Smooth muscle cell of the brain vasculature (primary cell): Measurements from ENCODE around the gene LRMDA.

Experiments used
- DNase-seq: peaks from one replicate; pipeline ENCODE4 v3.0.0-alpha.2; 2012; ENCODE audit warnings: low read depth, low spot score

LRMDA gene

GRCh38 chr10:75418712-75419111 lies 12.7 kb upstream of the LRMDA start:
- no peak for DNase-seq

- no peak for DNase-seq
These were observed 8.5 kb upstream of the LRMDA start for GRCh38 chr10:75422913-75423312.

- DNase-seq = no peak
These were observed 6.9 kb upstream of the LRMDA start for GRCh38 chr10:75424571-75424970.

- DNase-seq = no peak
These were observed 5.9 kb upstream of the LRMDA start for GRCh38 chr10:75425291-75426079.

DNA sequence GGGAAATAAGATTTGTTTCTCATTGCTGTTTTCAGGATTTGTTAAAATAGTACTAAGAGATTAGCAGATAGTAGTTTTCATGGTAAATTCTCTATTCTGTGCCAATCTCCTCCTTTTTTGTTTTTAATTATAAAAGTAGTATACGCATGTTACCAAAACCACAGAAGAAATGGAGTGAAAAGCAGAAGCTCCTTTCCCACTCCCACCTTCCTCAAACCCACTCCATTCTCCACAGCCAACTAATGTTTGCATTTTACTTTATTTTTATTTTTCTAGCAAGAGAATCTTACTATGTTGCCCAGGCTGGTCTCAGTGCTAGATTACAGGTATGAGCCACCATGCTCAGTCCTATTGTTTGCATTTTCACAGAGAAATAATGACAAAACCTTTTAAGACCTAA lies 4.5 kb upstream of the LRMDA start:
- no peak for DNase-seq

DNA sequence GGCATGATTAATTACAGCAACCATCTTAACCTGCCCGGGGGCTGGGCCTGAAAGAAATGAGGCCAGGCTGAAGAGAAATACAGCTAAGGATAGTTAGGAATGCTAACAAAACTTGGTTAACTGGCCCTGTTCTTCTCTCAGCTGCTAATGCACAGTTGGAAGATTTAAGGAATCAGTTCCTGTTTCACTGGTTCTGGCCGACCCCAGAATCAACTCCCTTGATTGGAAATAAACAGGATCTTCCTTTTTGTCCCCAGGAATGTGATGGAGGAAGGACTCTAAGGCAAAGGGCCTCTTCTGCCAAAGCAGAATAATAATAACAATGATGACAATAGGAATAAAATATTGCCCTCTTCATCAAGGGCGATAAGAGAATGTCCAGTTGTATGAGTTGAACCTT lies 3.5 kb upstream of the LRMDA start:
- no peak for DNase-seq

GRCh38 chr10:75428434-75429158 lies 2.8 kb upstream of the LRMDA start:
- DNase-seq = no peak

DNA sequence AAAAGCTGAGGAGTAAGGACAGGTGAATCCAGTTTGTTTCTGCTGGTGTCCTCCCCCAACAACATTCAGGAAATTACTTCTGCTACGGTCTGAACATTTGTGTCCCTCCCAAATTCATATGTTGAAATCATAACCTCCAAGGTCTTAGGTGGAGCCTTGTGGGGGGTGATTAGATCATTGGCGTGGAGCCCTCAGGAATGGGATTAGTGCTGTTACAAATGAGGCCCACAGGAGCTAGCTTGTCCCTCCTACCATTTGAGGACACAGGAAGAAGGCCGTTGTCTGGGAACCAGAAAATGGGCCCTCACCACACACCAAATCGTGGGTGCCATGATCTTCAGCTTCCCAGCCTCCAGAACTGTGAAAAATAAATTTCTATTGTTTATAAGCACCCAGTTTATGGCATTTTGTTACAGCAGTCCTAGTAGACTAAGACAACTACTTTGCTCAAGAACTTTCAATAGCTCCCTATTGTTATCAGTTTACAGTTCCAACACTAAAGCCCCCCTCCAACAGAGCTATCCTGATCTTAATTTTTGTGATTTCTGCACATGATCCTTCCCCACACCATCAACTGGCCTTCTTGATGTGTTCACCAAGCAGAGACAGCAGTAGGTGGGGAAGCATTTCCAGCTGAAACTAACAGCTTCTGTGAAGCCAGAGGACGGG lies 2.1 kb upstream of the LRMDA start:
- DNase-seq = no peak

DNA sequence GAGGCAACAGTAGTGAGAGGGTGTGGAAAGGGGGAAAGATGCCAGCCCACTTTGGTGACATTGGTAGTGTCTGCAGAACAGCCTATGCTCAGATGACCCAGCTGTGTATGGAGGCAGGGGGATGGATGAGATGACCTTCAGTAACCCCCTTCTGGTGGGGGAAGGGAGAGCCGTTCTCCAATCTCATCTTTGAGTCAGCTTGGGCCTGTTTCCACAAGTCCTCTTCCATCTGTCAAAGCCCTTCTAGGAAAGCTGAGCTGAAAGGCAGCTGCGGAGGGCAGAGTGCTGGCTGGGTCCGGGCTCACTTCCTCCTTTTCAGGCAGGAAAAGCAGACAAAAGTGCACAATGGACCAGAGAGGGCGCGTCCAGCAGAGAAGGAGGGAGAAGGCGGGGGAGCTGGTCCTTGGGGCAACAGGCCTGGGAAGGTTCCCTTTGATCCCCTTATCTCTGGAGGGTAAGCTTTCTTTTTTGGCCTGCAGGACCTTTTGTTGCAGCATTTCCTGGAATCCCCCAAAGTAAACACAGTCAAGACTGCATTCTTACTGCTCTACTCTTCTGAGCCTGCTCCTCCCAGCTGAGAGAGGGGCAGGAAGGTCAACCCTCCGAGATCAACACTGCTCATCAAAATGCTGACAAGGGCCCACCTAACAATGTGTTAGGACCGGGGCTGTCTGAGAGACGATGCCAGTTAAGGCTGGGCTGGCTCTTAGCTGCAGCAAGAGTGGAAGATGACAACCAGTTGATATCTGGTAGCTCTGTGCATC lies 1.2 kb upstream of the LRMDA start:
- no peak for DNase-seq

DNA sequence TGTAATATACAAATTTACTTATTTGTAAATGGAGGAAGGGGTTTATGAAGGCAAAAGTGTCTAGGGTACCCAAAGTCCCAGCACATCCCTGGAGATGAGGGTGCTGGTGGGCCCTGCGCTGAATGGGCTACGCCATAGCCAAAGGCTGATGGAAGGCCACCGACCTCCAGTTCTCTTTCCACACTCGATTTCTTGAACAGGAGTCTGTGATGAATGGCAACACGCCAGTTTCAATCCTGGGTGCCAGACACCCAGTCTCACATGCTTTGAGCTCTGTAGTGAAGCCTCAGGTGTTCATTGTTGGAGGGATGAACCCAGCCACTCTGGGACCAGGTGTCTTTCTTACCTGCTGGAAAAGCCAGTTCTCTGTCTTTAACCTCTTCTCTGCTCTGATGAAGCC lies 752 bp downstream of the LRMDA start:
- no peak for DNase-seq

DNA sequence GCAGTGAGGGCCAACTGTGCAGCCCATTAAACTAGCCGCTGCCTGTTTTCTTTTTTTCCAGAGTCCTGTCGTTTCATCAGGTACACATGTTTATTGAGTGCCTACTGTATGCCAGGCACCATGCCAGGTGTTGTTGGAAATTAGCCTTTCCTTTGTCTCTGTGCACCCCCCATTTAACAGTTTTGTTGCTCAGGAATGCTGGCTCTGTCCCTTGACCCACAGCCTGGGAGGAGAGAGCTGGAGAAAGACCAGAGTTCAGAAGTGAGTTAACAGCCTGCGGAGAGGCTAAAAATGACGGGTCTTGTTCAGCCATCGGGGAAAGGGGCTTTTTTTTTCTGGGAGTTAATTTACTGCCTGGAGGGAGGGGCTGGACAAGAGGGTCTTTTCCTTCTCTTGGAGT lies 1.3 kb downstream of the LRMDA start:
- DNase-seq = no peak

DNA sequence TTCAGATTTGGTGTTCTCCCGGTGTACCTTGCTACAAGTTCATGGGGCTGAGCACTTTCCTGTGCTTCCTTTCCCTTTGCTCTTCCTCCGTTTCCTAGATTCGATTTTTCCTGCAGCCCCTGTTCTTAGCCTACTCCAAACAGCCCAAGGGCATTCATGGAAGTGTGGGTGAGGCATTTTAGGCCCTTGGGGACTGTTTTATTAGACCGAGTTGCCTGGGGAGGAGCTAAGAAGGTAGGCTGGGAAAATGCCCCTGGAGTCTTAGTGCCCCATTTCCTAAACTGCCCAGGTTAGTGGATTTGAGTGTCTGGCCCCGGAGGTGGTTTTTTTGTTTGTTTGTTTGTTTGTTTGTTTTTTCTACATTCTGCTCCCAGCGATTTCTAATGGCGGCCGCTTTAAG lies 1.8 kb downstream of the LRMDA start:
- no peak for DNase-seq

DNA sequence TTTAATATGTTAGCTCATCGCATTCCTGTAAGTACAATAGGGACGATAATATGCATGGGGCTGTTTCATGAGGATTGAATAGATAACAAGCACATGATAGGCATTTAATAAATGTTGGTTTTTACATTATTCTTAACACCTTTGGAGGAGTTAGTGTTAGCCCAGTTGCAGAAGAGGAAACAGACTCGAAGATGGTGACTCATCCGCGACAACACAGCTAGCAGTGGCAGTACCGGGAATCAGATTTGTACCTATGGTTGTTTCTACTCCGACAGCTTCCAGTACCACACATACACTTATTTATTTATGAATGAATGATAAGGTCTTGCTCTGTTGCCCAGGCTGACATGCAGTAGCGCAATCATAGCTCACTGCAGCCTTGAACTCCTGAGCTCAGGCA lies 2.9 kb downstream of the LRMDA start:
- no peak for DNase-seq

- no peak for DNase-seq
These were observed 3.9 kb downstream of the LRMDA start for GRCh38 chr10:75435291-75435690.

GRCh38 chr10:75436896-75437295 lies 5.5 kb downstream of the LRMDA start:
- DNase-seq = no peak

DNA sequence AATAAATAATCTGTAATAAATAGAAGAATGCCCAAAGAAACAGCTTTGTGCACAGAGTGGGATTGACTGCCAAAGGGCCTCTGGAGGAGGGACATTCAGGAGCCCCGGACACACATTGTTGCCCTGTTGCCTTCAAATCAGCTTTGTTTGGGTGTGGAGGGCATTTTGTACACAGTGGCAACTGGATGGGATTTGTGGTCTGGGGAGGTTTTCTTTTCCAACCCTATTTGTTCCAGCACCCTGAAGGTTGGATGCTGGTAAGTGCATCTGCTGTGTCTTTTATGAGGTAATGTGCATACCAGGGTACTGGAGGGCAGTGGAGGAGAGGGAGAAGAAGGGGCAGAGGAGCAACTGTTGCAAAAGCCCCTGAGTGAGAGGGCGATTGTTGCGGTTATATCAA lies 6.3 kb downstream of the LRMDA start:
- no peak for DNase-seq

GRCh38 chr10:75438275-75438674 lies 6.9 kb downstream of the LRMDA start:
- DNase-seq = no peak

GRCh38 chr10:75439811-75440210 lies 8.4 kb downstream of the LRMDA start:
- DNase-seq = no peak

- no peak for DNase-seq
These were observed 8.9 kb downstream of the LRMDA start for GRCh38 chr10:75440271-75440793.

DNA sequence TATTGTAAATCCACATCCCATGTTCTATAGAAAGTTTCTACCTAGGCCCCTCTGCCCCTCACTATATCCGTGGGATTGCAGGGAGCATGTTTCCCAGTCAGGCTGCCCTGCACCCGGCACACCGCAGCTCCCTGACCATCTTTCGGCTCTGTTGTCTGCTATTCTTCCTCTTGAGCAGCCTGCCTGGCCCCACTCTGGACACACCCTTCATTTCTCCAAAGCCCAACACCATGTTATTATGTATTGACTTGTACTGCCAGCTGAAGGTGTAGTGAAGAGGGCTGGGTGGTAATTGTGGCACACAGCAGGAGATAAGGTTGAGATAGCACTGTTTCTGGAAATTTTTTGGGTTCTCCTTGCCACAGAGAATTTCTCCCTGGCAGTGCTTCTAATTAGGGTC lies 9.8 kb downstream of the LRMDA start:
- DNase-seq = no peak

- no peak for DNase-seq
These were observed 10.3 kb downstream of the LRMDA start for GRCh38 chr10:75441682-75442081.

DNA sequence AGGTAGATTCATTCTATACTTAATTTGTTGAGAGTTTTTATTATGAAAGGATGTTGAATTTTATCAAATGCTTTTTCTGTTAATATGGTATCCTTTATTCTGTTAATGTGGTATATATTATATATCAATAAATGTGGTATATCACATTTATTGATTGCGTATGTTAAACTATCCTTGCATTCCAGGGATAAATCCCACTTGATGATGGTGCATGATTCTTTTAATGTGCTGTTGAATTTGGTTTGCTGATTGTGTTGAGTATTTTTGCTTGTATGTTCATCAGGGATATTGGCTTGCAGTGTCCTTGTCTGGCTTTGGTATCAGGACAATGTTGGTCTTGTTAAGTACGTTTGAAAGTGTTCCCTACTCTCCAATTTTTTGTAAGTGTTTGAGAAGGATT lies 11.9 kb downstream of the LRMDA start:
- no peak for DNase-seq
